ENCODE data around the gene MPST.
A peak's percentile ranks its signal among the peaks of the same experiment; 100 is the strongest.

MPST gene

GRCh38 chr22:37033605-37034430, 14.3 kb downstream of the MPST start:
- DNase-seq (ENCODE audit: low read depth) = no peak
- no peak overlapping the region for H3K4me3 ChIP-seq (ENCODE audit: control insufficient read depth, low read depth, low read length)
- TF ChIP-seq, protein P1, sequence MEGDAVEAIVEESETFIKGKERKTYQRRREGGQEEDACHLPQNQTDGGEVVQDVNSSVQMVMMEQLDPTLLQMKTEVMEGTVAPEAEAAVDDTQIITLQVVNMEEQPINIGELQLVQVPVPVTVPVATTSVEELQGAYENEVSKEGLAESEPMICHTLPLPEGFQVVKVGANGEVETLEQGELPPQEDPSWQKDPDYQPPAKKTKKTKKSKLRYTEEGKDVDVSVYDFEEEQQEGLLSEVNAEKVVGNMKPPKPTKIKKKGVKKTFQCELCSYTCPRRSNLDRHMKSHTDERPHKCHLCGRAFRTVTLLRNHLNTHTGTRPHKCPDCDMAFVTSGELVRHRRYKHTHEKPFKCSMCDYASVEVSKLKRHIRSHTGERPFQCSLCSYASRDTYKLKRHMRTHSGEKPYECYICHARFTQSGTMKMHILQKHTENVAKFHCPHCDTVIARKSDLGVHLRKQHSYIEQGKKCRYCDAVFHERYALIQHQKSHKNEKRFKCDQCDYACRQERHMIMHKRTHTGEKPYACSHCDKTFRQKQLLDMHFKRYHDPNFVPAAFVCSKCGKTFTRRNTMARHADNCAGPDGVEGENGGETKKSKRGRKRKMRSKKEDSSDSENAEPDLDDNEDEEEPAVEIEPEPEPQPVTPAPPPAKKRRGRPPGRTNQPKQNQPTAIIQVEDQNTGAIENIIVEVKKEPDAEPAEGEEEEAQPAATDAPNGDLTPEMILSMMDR (IDR thresholded peaks at IDR 0.05; ENCODE audit: control insufficient read depth, insufficient read depth, low read depth, low read length, missing control alignments) = no peak

DNA sequence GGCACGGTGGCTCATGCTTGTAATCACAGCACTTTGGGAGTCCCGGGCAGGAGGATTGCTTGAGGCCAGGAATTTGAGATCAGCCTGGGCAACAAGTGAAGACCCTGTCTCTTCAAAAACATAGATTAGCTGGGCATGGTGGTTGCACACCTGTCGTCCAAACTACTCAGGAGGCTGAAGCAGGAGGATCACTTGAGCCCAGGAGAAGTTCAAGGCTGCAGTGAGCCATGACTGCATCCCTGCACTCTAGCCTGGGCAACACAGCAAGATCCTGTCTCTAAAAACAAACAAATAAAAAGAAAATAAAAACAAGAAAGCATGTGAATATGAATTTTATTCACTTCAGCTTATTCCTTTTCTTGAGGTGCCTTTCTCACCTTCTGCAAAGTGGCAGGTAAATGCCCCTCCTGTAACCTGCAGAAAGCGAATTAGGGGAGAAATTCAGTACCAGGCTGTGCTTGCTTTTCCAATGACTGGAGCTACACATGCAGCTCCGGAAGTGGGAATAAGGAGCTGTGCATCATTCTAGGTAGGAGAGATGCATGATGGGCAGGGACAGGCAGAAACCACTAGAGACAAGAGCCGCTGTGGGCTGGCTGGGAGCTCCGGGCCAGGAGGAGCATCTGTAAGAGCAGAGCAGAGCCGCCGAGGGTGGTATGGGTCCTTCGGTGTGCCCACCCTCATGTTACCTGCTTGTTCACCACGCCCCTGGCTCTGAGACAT, 17.3 kb downstream of the MPST start:
- TF ChIP-seq, protein P1 (IDR thresholded peaks at IDR 0.05; ENCODE audit: control insufficient read depth, insufficient read depth, low read depth, low read length, missing control alignments) = no peak
- no peak for DNase-seq (ENCODE audit: low read depth)

GRCh38 chr22:37037669-37038068, 18.1 kb downstream of the MPST start:
- H3K4me3 ChIP-seq (ENCODE audit: control insufficient read depth, low read depth, low read length) = no peak overlapping the region
- TF ChIP-seq, protein P1 (IDR thresholded peaks at IDR 0.05; ENCODE audit: control insufficient read depth, insufficient read depth, low read depth, low read length, missing control alignments) = no peak
- DNase-seq (ENCODE audit: low read depth) = no peak

More for the DNA sequence above, 17.3 kb downstream of the MPST start:
- H3K4me3 ChIP-seq (ENCODE audit: control insufficient read depth, low read depth, low read length) = no peak overlapping the region

GRCh38 chr22:37039466-37039865, 19.9 kb downstream of the MPST start:
- TF ChIP-seq, protein P1 (IDR thresholded peaks at IDR 0.05; ENCODE audit: control insufficient read depth, insufficient read depth, low read depth, low read length, missing control alignments) = no peak
- DNase-seq (ENCODE audit: low read depth) = no peak
- no peak overlapping the region for H3K4me3 ChIP-seq (ENCODE audit: control insufficient read depth, low read depth, low read length)

- H3K4me3 ChIP-seq (ENCODE audit: control insufficient read depth, low read depth, low read length) = no peak overlapping the region
- DNase-seq (ENCODE audit: low read depth) = no peak
- TF ChIP-seq, protein P1 (IDR thresholded peaks at IDR 0.05; ENCODE audit: control insufficient read depth, insufficient read depth, low read depth, low read length, missing control alignments) = no peak
Observed at GRCh38 chr22:37043209-37043827, 23.8 kb downstream of the MPST start.

GRCh38 chr22:37043828-37044538, 24.4 kb downstream of the MPST start:
- DNase-seq (ENCODE audit: low read depth) = no peak
- TF ChIP-seq, protein P1 (IDR thresholded peaks at IDR 0.05; ENCODE audit: control insufficient read depth, insufficient read depth, low read depth, low read length, missing control alignments) = peak; percentile 52
- H3K4me3 ChIP-seq (ENCODE audit: control insufficient read depth, low read depth, low read length) = no peak overlapping the region

Data from AG09309 (cell line).